Mesenchymal stem cell (in vitro differentiated cells and primary cell): Measurements from ENCODE around the gene TMEM47. TPM values are rescaled to one million over a fixed set of nuclear protein-coding genes. Genes with fewer than 3 reads are reported as not detected.

ENCODE experiments used
- DNase-seq: peaks from one replicate; pipeline ENCODE4 v3.0.0-alpha.2; 2013
- H2AFZ ChIP-seq: one replicate; pipeline ENCODE4 v1.6.1; 2013; ENCODE audit warnings: low read depth, mild to moderate bottlenecking, control low read depth, inconsistent platforms, low read length, moderate library complexity
- H2AK5ac ChIP-seq: 2 replicates; pipeline ENCODE4 v1.6.1; 2013; ENCODE audit warnings: low read length, moderate library complexity, mild to moderate bottlenecking, inconsistent platforms; ENCODE audit not compliant: severe bottlenecking
- H2BK120ac ChIP-seq: one replicate; pipeline ENCODE4 v1.6.1; 2013; ENCODE audit warnings: low read depth, mild to moderate bottlenecking, inconsistent platforms, low read length, moderate library complexity
- H2BK12ac ChIP-seq, 2 experiments: one replicate each; pipeline ENCODE4 v1.6.1; 2013; ENCODE audit warnings: inconsistent platforms in 2 of 2, low read length in 2 of 2, mild to moderate bottlenecking in 2 of 2, moderate library complexity in 2 of 2, control low read depth in 1 of 2
- H2BK15ac ChIP-seq: one replicate; pipeline ENCODE4 v1.6.1; 2013; ENCODE audit warnings: mild to moderate bottlenecking, low read depth, inconsistent platforms; ENCODE audit not compliant: poor library complexity, severe bottlenecking
- H2BK5ac ChIP-seq: 2 replicates; pipeline ENCODE4 v1.6.1; 2013; ENCODE audit warnings: low read depth, mild to moderate bottlenecking, low read length, control low read depth, inconsistent platforms; ENCODE audit not compliant: poor library complexity, severe bottlenecking
- H3K14ac ChIP-seq, 2 experiments: one replicate each; pipeline ENCODE4 v1.6.1; 2013; ENCODE audit warnings: inconsistent platforms in 2 of 2, low read length in 2 of 2, control low read depth in 1 of 2, mild to moderate bottlenecking in 1 of 2, moderate library complexity in 1 of 2
- H3K18ac ChIP-seq, 2 experiments: one replicate each; pipeline ENCODE4 v1.6.1; 2013; ENCODE audit warnings: inconsistent platforms in 2 of 2, low read length in 2 of 2, control low read depth in 1 of 2, low read depth in 1 of 2, mild to moderate bottlenecking in 1 of 2
- H3K23ac ChIP-seq, 2 experiments: one replicate each; pipeline ENCODE4 v1.6.1; 2013; ENCODE audit warnings: inconsistent platforms in 2 of 2, low read length in 2 of 2, mild to moderate bottlenecking in 2 of 2, moderate library complexity in 2 of 2, control low read depth in 1 of 2
- H3K27ac ChIP-seq: 2 replicates; pipeline ENCODE4 v1.5.1; 2013; ENCODE audit warnings: mild to moderate bottlenecking, moderate library complexity, low read length, control low read depth, inconsistent platforms; ENCODE audit not compliant: poor library complexity, severe bottlenecking
- H3K27me3 ChIP-seq, 2 experiments: 2 replicates each; pipeline versions ENCODE4 v1.6.1 to v1.7.0; 2013; ENCODE audit warnings: low read length in 2 of 2, mild to moderate bottlenecking in 2 of 2, moderate library complexity in 2 of 2, control low read depth in 1 of 2, inconsistent platforms in 1 of 2; ENCODE audit not compliant: control insufficient read depth in 1 of 2, insufficient read depth in 1 of 2
- H3K36me3 ChIP-seq, 2 experiments: 2 replicates each; pipeline versions ENCODE4 v1.6.1 to v1.7.0; 2013; ENCODE audit warnings: low read length in 2 of 2, control low read depth in 1 of 2, inconsistent platforms in 1 of 2, low read depth in 1 of 2, mild to moderate bottlenecking in 1 of 2; ENCODE audit not compliant: insufficient read depth in 2 of 2, control insufficient read depth in 1 of 2
- H3K4ac ChIP-seq, 2 experiments: one replicate each; pipeline ENCODE4 v1.6.1; 2013; ENCODE audit warnings: inconsistent platforms in 2 of 2, low read length in 2 of 2, mild to moderate bottlenecking in 2 of 2, moderate library complexity in 2 of 2, control low read depth in 1 of 2, low read depth in 1 of 2
- H3K4me1 ChIP-seq: 2 replicates; pipeline ENCODE4 v1.6.1; 2013; ENCODE audit warnings: low read depth, low read length, control low read depth; ENCODE audit not compliant: control insufficient read depth, insufficient read depth
- H3K4me2 ChIP-seq: 2 replicates; pipeline ENCODE4 v1.6.1; 2013; ENCODE audit warnings: low read length, mild to moderate bottlenecking, inconsistent platforms; ENCODE audit not compliant: poor library complexity, severe bottlenecking
- H3K4me3 ChIP-seq, 2 experiments: 2 replicates each; pipeline versions ENCODE4 v1.5.1 to v1.7.0; 2013; ENCODE audit warnings: low read length in 2 of 2, mild to moderate bottlenecking in 2 of 2, control low read depth in 1 of 2, low read depth in 1 of 2; ENCODE audit not compliant: insufficient read depth in 1 of 2
- H3K79me1 ChIP-seq: replicated peaks from 2 replicates; pipeline ENCODE4 v1.6.1; 2013; ENCODE audit warnings: mild to moderate bottlenecking, control low read depth, low read length, inconsistent platforms; ENCODE audit not compliant: poor library complexity, severe bottlenecking
- H3K9ac ChIP-seq: 2 replicates; pipeline ENCODE4 v1.7.0; 2013; ENCODE audit warnings: mild to moderate bottlenecking, low read length, moderate library complexity
- H3K9me3 ChIP-seq: 2 replicates; pipeline ENCODE4 v1.7.0; 2013; ENCODE audit warnings: mild to moderate bottlenecking, low read length; ENCODE audit not compliant: control insufficient read depth
- H4K8ac ChIP-seq: one replicate; pipeline ENCODE4 v1.6.1; 2013; ENCODE audit warnings: inconsistent platforms, mild to moderate bottlenecking, low read length, moderate library complexity
- H4K91ac ChIP-seq: one replicate; pipeline ENCODE4 v1.6.1; 2013; ENCODE audit warnings: mild to moderate bottlenecking, low read length, inconsistent platforms
- WGBS: methylation state at CpG from one replicate; pipeline ENCODE4 v1.1.7; 2013; ENCODE audit warnings: mixed read lengths; 5-methylcytosine and 5-hydroxymethylcytosine counted together
- polyA plus RNA-seq, 2 experiments: library from polyadenylated mRNA; stranded (reverse); fragments of 200-250 nt; gene quantifications; one replicate each; pipeline ENCODE4 v1.2.3, GENCODE V29; 2013

The TMEM47 gene
- polyA plus RNA-seq (2013, experiment 1 of 2), result 13.1 TPM
- 14.2 TPM for polyA plus RNA-seq (2013, experiment 2 of 2)

GRCh38 chrX:34656842-34657725 is at the start of gene TMEM47:
TMEM47 (minus strand) TSS chrX:34657285; CDS start chrX:34657029, 256 bp downstream.
- Histone ChIP-seq H3K79me1 (no peaks in the 10 kb centered on the region), H3K4me3 (peak within 1 kb of the TSS; percentile 79 to 84), H3K18ac (peak within 1 kb of the TSS; percentile 12 to 38), H4K8ac (no peak within 1 kb of the TSS), H3K23ac (no peak within 1 kb of the TSS), H2BK15ac (no peak within 1 kb of the TSS), H2BK5ac (no peak within 1 kb of the TSS), H3K9me3 (no peaks in the 10 kb centered on the region), H2AK5ac (no peak within 1 kb of the TSS), H4K91ac (no peak within 1 kb of the TSS), H2AFZ (no peak within 1 kb of the TSS), H3K14ac (peak within 1 kb of the TSS in 1 of 2 experiments; percentile 36), H3K4me2 (peak within 1 kb of the TSS; percentile 83), H3K27me3 (no peaks in the 10 kb centered on the region), H3K27ac (peak within 1 kb of the TSS; percentile 60), H3K4me1 (no peaks in the 10 kb centered on the region), H3K36me3 (no peaks in the 10 kb centered on the region), H3K9ac (peak within 1 kb of the TSS; percentile 90), H2BK12ac (no peak within 1 kb of the TSS), H3K4ac (no peak within 1 kb of the TSS), H2BK120ac (no peak within 1 kb of the TSS)
- DNase-seq, result peak; percentile 83
- WGBS, result 1% methylated on average over 30 of the region's 100 CpGs

- Histone ChIP-seq H4K8ac (no peak overlapping the region), H3K4me2 (no peak overlapping the region), H3K4me1 (no peaks in the 10 kb centered on the region), H3K79me1 (no peaks in the 10 kb centered on the region), H3K36me3 (no peaks in the 10 kb centered on the region), H4K91ac (no peak overlapping the region), H3K18ac (no peak overlapping the region), H3K23ac (no peak overlapping the region), H2BK5ac (no peak overlapping the region), H2AK5ac (no peak overlapping the region), H2BK12ac (no peak overlapping the region), H3K27ac (no peak overlapping the region), H3K4ac (no peak overlapping the region), H2BK120ac (no peak overlapping the region), H2BK15ac (no peak overlapping the region), H2AFZ (no peak overlapping the region), H3K9ac (no peak overlapping the region), H3K9me3 (peaks cover 20% of the 10 kb centered on the region), H3K27me3 (no peaks in the 10 kb centered on the region), H3K14ac (no peak overlapping the region), H3K4me3 (no peak overlapping the region)
- no peak for DNase-seq
- WGBS, result no CpG with 5 or more reads among the region's 2 CpGs
Measured at GRCh38 chrX:34687095-34687494, 30.0 kb upstream of the TMEM47 start.

GRCh38 chrX:34659575-34659974 is 2.5 kb upstream of the TMEM47 start:
- Histone ChIP-seq H2BK12ac (no peak overlapping the region), H3K14ac (no peak overlapping the region), H2BK15ac (no peak overlapping the region), H3K9me3 (no peaks in the 10 kb centered on the region), H4K8ac (no peak overlapping the region), H3K4me2 (no peak overlapping the region), H2AK5ac (no peak overlapping the region), H3K18ac (no peak overlapping the region), H2AFZ (no peak overlapping the region), H2BK120ac (no peak overlapping the region), H4K91ac (no peak overlapping the region), H3K4me3 (no peak overlapping the region), H3K36me3 (no peaks in the 10 kb centered on the region), H3K23ac (no peak overlapping the region), H3K4ac (no peak overlapping the region), H3K4me1 (no peaks in the 10 kb centered on the region), H3K79me1 (no peaks in the 10 kb centered on the region), H3K9ac (no peak overlapping the region), H3K27ac (no peak overlapping the region), H3K27me3 (no peaks in the 10 kb centered on the region), H2BK5ac (no peak overlapping the region)
- no peak for DNase-seq
- 97% methylated on average over 1 of the region's 1 CpG for WGBS

- peak overlapping the region in 1 of 2 experiments; percentile 74 for H3K4me3 ChIP-seq
- no peak overlapping the region for H3K14ac ChIP-seq
- DNase-seq, result no peak
- no peak overlapping the region for H2BK120ac ChIP-seq
- H3K27ac ChIP-seq, result no peak overlapping the region
- no peak overlapping the region for H2AFZ ChIP-seq
- no peak overlapping the region for H3K4ac ChIP-seq
- no peaks in the 10 kb centered on the region for H3K4me1 ChIP-seq
- H2BK12ac ChIP-seq, result no peak overlapping the region
- WGBS, result 77% methylated on average over 3 of the region's 4 CpGs
- no peak overlapping the region for H4K91ac ChIP-seq
- H2BK15ac ChIP-seq, result no peak overlapping the region
- no peak overlapping the region for H2BK5ac ChIP-seq
- no peak overlapping the region for H3K4me2 ChIP-seq
- no peak overlapping the region for H2AK5ac ChIP-seq
- no peaks in the 10 kb centered on the region for H3K79me1 ChIP-seq
- H3K36me3 ChIP-seq, result no peaks in the 10 kb centered on the region
- peak overlapping the region; percentile 74 for H3K9ac ChIP-seq
- no peak overlapping the region for H3K18ac ChIP-seq
- H4K8ac ChIP-seq, result no peak overlapping the region
- no peaks in the 10 kb centered on the region for H3K27me3 ChIP-seq
- H3K23ac ChIP-seq, result no peak overlapping the region
- no peaks in the 10 kb centered on the region for H3K9me3 ChIP-seq
Measured at GRCh38 chrX:34658326-34658725, 1.2 kb upstream of the TMEM47 start.
